Measurements from ENCODE around the gene GALNT17. TPM values are rescaled to one million over a fixed set of nuclear protein-coding genes. Genes with fewer than 3 reads are reported as not detected.

Gene GALNT17
- total RNA-seq, 1 experiment from 2014 or later, result not detected

GRCh38 chr7:71707041-71707440 lies 575.1 kb downstream of the GALNT17 start:
- CTCF ChIA-PET, result no interaction called here
- no peaks in the 10 kb centered on the region for H3K9me3 ChIP-seq (ENCODE audit: insufficient read depth, low read depth)
- intact Hi-C loops (cut with micrococcal nuclease; ENCODE audit: unreplicated experiment), result no loop called here
- TF ChIP-seq EZH2 (IDR thresholded peaks at IDR 0.05; ENCODE audit: low read depth), result no peak
- TF ChIP-seq, protein P1, sequence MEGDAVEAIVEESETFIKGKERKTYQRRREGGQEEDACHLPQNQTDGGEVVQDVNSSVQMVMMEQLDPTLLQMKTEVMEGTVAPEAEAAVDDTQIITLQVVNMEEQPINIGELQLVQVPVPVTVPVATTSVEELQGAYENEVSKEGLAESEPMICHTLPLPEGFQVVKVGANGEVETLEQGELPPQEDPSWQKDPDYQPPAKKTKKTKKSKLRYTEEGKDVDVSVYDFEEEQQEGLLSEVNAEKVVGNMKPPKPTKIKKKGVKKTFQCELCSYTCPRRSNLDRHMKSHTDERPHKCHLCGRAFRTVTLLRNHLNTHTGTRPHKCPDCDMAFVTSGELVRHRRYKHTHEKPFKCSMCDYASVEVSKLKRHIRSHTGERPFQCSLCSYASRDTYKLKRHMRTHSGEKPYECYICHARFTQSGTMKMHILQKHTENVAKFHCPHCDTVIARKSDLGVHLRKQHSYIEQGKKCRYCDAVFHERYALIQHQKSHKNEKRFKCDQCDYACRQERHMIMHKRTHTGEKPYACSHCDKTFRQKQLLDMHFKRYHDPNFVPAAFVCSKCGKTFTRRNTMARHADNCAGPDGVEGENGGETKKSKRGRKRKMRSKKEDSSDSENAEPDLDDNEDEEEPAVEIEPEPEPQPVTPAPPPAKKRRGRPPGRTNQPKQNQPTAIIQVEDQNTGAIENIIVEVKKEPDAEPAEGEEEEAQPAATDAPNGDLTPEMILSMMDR (conservative IDR thresholded peaks at IDR 0.05), result no peak
- H2AFZ ChIP-seq, result no peak overlapping the region
- H3K27me3 ChIP-seq (ENCODE audit: insufficient read depth, low read depth), result peaks cover 6% of the 10 kb centered on the region; the same call in 1 of the 2 replicates
- no peaks in the 10 kb centered on the region for H3K9me2 ChIP-seq (ENCODE audit: insufficient read depth)
- no peak overlapping the region for H3K4me3 ChIP-seq
- H3F3A ChIP-seq (ENCODE audit: insufficient read depth, low read depth), result no peaks in the 10 kb centered on the region
- H3K4me1 ChIP-seq (replicated peaks; ENCODE audit: insufficient read depth), result no peaks in the 10 kb centered on the region
- BruUV-seq (replicated peaks), result no TSS peak
- POLR2A ChIA-PET (ENCODE audit: unreplicated experiment), result no interaction called here
- no peak overlapping the region for H3K27ac ChIP-seq
- no peak for DNase-seq
- H3K79me2 ChIP-seq (ENCODE audit: low read depth), result no peaks in the 10 kb centered on the region
- no peaks in the 10 kb centered on the region for H3K36me3 ChIP-seq (ENCODE audit: low read depth)
- H4K20me1 ChIP-seq (ENCODE audit: insufficient read depth), result no peaks in the 10 kb centered on the region
- H3K4me2 ChIP-seq, result no peak overlapping the region

- H2AFZ ChIP-seq, result no peak overlapping the region
- H3K4me1 ChIP-seq (replicated peaks; ENCODE audit: insufficient read depth), result no peaks in the 10 kb centered on the region
- H3K9me2 ChIP-seq (ENCODE audit: insufficient read depth), result no peaks in the 10 kb centered on the region
- no peak overlapping the region for H3K4me3 ChIP-seq
- H3F3A ChIP-seq (ENCODE audit: insufficient read depth, low read depth), result no peaks in the 10 kb centered on the region
- ChIA-PET POLR2A (ENCODE audit: unreplicated experiment) (no interaction called here), CTCF (no interaction called here)
- TF ChIP-seq, protein P1 (conservative IDR thresholded peaks at IDR 0.05), result no peak
- no peak for TF ChIP-seq EZH2 (IDR thresholded peaks at IDR 0.05; ENCODE audit: low read depth)
- peaks cover 11% of the 10 kb centered on the region for H3K27me3 ChIP-seq (ENCODE audit: insufficient read depth, low read depth)
- no peak for DNase-seq
- H3K79me2 ChIP-seq (ENCODE audit: low read depth), result no peaks in the 10 kb centered on the region
- no TSS peak for BruUV-seq (replicated peaks)
- intact Hi-C loops (cut with micrococcal nuclease; ENCODE audit: unreplicated experiment), result no loop called here
- H4K20me1 ChIP-seq (ENCODE audit: insufficient read depth), result no peaks in the 10 kb centered on the region
- no peaks in the 10 kb centered on the region for H3K36me3 ChIP-seq (ENCODE audit: low read depth)
- no peak overlapping the region for H3K4me2 ChIP-seq
- H3K27ac ChIP-seq, result no peak overlapping the region
- no peaks in the 10 kb centered on the region for H3K9me3 ChIP-seq (ENCODE audit: insufficient read depth, low read depth)
Observed at GRCh38 chr7:71708710-71709109, 576.8 kb downstream of the GALNT17 start.

DNA sequence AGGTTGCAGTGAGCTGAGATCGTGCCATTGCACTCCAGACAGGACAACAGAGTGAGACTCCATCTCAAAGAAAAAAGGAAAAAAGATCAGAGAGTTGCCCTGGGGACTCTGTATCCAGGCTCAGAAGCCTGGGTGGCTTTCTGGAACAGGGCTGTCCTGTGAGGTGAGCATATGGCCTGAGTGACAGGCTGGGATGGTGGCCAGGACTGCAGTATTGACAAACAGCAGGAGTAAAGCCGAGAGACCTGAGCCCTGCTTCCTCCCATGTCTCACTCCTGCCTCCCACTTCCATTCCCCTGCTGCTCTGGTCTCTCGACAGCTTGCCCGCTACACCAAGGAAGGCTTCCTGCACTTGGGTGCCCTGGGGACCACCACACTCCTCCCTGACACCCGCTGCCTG lies 578.5 kb downstream of the GALNT17 start:
- H3K4me3 ChIP-seq, result no peak overlapping the region
- CTCF ChIA-PET, result no interaction called here
- DNase-seq, result no peak
- no TSS peak for BruUV-seq (replicated peaks)
- no peaks in the 10 kb centered on the region for H3K4me1 ChIP-seq (replicated peaks; ENCODE audit: insufficient read depth)
- no peaks in the 10 kb centered on the region for H3K36me3 ChIP-seq (ENCODE audit: low read depth)
- TF ChIP-seq, protein P1 (conservative IDR thresholded peaks at IDR 0.05), result no peak
- TF ChIP-seq EZH2 (IDR thresholded peaks at IDR 0.05; ENCODE audit: low read depth), result no peak
- peaks cover 11% of the 10 kb centered on the region for H3K27me3 ChIP-seq (ENCODE audit: insufficient read depth, low read depth)
- no peak overlapping the region for H2AFZ ChIP-seq
- H3K79me2 ChIP-seq (ENCODE audit: low read depth), result no peaks in the 10 kb centered on the region
- H3K4me2 ChIP-seq, result no peak overlapping the region
- H3F3A ChIP-seq (ENCODE audit: insufficient read depth, low read depth), result no peaks in the 10 kb centered on the region
- H3K9me3 ChIP-seq (ENCODE audit: insufficient read depth, low read depth), result no peaks in the 10 kb centered on the region
- H3K9me2 ChIP-seq (ENCODE audit: insufficient read depth), result no peaks in the 10 kb centered on the region
- H3K27ac ChIP-seq, result no peak overlapping the region
- H4K20me1 ChIP-seq (ENCODE audit: insufficient read depth), result no peaks in the 10 kb centered on the region
- POLR2A ChIA-PET (ENCODE audit: unreplicated experiment), result no interaction called here
- intact Hi-C loops (cut with micrococcal nuclease; ENCODE audit: unreplicated experiment), result no loop called here
